SK-N-MC (cell line): ENCODE data around the gene LDLRAD3.

Source experiments
- EZH2 ChIP-seq: fragments of 200-600 bp; sonication (generic); IDR thresholded peaks from one replicate; pipeline ENCODE4 v1.6.1; 2017; ENCODE audit warnings: antibody characterized with exemption
- POLR2AphosphoS5 ChIP-seq: IDR thresholded peaks from 2 replicates; pipeline ENCODE4 v1.6.1; 2012; ENCODE audit warnings: mild to moderate bottlenecking, low read depth, low read length, borderline replicate concordance

DNA sequence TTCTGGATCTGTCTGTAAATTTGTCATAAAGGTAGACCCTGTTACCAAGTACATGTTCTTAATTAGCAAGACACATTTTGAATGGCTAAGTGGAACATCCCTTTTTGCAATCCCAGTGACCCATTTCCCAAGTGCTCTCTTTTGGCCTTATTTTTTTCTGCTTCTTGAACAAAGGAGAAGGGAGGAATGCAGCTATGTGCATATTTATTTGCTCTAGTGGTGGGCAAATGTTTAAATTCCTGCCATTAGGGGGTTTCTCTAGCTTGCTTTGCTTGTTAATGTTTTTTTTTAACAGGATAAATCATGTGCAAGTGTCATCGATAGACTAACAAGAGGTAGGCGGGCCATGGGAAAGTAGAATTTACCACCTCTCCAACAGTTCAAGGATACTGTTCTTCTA, 209.7 kb downstream of the LDLRAD3 start:
- no peak for TF ChIP-seq POLR2AphosphoS5
- no peak for TF ChIP-seq EZH2
